Stimulated activated CD8-positive, alpha-beta memory T cell treated with anti-CD3 and anti-CD28 coated beads, Interleukin-12 subunit alpha, Interleukin-12 subunit beta, amount 100 ng/mL, for 24 hours (primary cell): ENCODE results near the gene RDX.
"Not testable (repeated sequence)": the region's sequence is repeated elsewhere in the genome, so short reads cannot be mapped to it uniquely, and the experiment has no call there.

Experiments
- DNase-seq: peaks from one replicate; pipeline ENCODE4 v3.0.0-alpha.2; 2020; ENCODE audit errors: extremely low read depth

The RDX gene

DNA sequence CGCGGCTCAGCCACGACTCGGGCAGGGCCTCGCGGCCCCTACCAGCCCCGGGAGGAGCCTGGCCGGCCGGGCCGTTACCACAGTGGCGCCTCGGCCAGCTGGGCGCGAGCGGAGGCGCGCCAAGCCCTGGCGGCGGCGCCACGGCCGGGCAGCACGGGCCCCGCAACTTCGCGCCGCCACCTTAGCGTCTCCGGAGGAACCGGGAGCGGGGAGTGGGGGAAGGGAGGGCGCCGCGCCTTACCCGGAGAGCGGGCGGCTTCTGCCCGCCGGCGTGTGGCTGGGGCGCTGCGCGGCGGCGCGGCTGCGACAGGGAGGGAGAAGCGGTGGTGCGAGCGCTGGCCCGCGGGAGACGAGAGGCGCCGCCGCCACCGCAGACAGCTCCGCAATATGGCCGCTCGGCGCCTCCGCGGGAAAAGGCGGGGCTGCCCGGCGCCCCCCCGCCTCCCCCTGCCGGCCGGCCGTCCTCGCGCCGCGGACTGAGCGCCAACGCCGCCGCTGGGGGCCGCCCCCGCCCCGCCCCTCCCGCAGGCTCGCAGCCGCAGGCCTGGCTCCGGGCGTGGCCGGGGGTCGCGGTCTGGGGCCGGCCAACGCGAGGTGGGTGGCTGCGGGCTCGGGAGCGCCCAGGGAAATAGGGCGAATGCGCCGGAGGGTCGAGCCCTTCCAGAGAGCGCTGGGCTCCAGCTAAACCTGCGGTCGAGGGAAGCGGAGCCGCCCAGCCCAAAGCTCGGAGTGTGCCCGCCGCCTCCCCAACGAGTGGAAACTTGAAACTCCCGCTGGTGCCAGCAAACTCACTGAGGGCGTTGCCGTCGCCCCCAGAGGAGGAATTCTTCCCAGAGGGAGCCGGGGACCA, at the start of gene RDX:
TSS of gene RDX (minus strand) at position 389 of the 850 bp plus-strand sequence. CDS start 16,922 bp downstream, outside the sequence.
- peak; percentile 26 for DNase-seq

DNA sequence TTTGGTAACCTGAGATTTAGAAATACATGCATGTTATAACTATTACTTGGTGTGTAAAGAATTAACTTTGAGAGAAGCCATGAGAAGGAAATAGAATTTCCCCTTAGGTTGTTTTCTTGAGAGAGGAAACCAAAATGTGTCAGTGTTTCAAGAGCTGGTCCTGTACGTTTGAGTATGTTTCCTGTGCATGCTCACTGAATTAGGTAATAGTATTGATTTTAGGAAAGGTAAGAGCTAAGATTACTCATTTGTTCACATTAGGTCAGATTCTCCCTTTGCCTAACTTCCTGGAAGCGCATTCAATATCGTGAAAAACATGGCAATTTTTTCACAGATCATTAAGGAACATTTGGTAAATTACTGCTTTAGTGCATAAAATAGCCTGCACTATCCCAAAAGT, 49.3 kb upstream of the RDX start:
- no peak for DNase-seq

DNA sequence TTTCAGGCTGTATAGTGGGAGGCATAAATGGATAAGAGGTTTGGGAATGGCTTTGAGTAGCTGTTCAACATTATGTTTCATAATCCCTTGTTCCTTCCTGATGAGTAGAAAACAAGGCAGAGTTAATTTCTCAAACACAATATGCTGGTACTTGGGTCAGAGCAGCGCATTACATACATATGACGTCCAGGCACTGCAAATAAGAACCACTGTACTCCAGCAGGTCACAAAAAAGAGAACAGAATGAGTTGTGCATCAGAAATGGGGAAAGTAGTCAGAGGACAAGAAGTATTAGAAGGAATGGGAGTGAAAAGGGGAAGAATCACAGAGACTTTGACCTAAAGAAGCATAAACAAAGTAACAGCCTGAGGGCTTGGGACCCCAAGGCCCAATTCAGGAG, 44.0 kb upstream of the RDX start:
- no peak for DNase-seq

DNA sequence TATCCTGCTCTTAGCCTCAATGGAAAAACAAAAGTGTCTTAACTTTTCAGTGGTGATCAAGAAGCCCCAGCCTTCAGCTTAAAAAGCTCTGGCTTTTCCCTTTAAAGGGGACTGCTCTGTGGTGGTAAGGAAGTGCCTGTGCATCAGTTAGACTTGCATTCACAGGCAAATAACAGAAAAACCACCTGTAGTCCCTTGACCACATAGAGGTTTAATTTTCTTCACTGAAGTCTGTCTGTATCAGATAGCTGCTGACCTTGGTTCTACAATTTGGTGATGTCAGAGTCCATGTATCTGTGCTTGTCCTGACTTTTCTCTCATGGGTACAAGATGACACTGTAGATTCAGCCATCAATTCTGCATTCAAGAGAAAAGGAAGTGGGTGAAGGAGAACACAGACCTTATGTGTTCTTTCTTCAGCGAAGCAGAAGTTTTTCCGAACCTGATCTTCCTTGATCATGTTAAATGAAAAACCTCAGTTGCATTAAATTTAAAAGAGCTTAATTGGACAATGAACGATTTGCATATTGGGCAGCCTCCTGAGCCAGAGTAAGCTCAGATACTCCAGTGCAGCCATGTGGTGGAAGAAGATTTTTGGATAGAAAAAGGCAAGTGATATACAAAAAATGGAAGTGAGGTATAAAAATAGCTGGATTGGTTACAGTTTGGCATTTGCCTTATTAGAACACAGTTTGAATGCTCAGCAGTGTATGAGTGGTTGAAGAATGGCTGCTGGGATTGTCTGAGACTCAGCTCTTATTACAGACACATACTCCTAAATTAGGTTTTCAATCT, 43.2 kb upstream of the RDX start:
- no peak for DNase-seq

DNA sequence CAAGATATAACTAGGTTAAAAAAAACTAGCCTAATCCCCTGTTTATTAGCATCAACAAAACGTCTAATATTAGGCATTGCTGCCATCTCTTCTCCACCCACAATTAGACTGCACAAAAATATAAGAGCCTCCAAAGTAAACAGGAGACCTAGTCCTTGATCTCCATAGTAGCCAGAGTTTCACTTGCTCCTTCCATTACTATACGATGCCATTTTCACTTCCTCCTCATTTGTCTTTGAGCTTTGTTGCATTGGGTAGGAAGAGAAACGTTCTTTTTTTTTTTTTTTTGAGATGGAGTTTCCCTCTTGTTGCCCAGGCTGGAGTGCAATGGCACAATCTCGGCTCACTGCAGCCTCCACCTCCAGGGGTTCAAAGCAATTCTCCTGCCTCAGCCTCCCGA, 42.3 kb upstream of the RDX start:
- DNase-seq, result no peak

DNA sequence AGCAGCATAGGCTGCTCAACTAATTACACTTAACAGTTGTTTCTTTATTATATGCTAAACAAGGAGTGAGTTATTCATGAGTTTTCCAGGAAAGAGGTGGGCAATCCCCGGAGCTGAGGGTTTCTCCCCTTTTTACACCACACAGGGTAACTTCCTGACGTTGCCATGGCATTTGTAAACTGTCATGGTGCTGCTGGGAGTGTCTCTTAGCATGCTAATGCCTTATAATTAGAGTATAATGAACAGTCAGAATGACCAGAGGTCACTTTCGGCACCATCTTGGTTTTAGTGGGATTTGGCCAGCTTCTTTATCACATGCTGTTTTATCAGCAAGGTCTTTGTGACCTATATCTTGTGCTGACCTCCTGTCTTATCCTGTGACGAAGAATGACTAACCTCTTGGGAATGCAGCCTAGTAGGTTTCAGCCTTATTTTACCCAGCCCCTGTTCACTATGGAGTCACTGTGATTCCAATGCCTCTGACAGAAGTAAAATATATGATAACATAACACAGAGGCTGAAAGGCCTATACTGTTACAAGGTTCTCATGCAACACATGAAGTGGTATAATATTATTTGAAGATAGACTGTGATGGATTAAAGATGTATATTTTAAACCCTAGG, 41.3 kb upstream of the RDX start:
- no peak for DNase-seq

DNA sequence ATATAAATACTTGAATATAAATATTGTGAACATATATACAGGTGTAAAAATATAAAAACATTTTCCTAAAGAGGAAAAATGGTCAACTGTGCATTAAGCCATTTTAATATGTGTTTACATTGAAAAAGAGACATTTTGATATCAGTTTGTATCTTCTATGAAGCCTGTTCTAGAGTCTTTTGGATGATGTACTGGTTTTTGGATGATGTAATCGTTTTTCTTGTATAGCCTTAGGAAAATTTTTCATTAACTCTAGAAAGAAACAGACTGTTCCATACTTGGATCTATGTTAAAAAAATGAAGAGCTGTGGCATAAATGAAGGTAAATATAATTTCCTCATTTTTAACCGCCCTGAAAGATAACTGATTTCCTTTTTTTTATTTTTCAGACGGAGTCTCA, 39.6 kb upstream of the RDX start:
- no peak for DNase-seq

DNA sequence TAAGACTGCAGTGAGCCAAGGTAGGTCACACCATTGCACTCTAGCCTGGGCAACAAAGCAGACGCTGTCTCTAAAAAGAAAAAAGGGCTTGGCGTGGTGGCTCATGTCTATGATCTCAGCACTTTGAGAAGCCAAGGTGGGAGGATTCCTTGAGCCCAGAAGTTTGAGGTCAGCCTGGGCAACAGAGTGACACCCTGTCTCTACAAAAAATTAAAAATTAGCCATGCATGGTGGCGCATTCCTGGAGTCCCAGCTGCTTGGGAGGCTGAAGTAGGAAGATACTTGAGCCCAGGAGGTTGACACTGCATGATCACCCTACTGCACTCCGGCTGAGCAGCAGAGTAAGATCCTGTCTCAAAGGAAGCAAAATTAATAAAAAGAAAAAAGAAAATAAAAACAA, 38.9 kb upstream of the RDX start:
- no peak for DNase-seq

DNA sequence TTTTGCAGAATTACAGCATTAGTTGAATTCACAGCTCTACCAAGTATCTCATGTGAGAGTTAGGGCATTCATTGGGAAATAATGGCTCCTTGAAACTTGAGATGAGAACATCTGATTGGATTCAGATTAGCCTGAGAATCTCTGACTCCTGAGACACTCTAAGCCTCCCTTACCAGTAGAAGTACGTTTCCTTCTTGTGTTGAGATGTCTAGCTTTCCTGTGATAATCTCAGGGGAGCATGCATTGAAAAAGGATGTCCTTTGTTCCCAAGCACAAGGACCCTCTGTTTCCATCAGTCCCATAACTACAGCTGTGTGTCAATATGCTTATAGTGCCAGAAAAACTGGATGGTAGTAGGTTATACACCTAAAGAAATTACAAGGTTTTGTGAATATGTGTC, 35.2 kb upstream of the RDX start:
- no peak for DNase-seq

DNA sequence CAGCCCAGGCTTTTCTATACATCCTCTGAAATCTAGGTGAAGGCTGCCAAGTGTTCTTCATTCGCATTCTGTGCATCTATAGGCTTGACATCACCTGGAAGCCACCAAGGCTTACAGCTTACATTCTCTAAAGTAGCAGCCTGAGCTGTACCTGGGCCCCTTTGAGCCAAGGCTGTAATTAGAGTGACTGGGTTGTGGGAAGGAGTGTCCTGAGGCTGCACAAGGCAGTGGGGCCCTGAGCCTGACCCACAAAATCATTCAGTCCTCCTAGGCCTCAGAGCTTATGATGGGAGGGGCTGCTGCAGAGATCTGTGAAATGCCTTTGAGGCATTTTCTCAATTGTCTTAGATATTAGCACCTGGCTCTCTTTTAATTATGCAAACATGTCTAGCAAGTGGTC, 33.0 kb upstream of the RDX start:
- DNase-seq, result no peak

DNA sequence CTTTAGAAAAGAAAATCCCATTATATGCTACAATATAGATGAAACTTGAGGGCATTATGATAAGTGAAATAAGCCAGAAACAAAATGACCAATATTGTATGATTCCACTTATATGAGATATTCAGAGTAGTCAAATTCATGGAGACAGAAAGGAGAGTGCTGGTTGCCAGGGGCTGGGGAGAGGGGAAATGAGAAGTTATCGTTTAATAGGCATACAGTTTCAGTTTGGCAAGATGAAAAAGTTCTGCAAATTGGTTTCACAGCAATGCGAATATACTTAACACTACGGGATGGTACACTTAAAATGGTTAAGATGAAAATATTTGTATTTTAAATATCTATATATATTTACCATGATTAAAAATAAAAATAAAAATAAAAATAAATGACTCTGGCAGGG, 31.1 kb upstream of the RDX start:
- DNase-seq, result no peak

DNA sequence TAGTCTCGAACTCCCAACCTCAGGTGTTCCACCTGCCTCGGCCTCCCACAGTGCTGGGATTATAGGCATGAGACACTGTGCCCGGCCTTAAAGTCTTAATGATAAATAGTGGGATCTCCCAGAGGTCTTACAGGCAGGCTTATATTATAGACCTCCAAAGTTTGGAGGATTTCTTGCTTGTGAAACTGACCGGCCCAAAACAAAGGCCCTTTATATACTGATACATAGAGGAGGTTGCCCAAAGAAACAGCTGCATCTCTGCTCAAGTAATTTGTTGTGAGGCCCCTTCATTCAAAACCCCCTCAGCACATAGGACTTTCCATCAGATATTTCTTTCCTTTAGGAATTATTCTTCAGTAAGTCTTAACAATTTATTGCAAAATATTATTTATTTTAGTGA, 27.4 kb upstream of the RDX start:
- DNase-seq, result no peak

DNA sequence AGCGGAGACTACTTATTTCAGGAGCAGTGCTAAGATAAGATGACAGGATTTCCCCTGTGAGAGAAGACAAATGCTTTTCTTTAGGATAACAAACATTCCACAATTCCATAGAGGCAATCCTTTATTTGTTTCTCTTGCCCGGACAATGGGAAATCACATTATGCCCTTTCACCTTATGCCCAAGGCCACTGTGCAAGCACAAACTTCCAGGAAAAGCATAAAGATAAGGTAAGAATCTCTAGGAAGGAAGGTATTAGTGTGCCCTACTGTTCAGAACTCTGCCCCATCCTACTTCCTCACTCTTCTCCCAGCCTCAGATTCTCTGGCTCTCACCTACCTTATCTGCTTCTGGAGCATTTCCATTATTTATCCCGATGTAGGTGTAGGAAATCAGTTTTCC, 23.1 kb upstream of the RDX start:
- DNase-seq, result no peak

DNA sequence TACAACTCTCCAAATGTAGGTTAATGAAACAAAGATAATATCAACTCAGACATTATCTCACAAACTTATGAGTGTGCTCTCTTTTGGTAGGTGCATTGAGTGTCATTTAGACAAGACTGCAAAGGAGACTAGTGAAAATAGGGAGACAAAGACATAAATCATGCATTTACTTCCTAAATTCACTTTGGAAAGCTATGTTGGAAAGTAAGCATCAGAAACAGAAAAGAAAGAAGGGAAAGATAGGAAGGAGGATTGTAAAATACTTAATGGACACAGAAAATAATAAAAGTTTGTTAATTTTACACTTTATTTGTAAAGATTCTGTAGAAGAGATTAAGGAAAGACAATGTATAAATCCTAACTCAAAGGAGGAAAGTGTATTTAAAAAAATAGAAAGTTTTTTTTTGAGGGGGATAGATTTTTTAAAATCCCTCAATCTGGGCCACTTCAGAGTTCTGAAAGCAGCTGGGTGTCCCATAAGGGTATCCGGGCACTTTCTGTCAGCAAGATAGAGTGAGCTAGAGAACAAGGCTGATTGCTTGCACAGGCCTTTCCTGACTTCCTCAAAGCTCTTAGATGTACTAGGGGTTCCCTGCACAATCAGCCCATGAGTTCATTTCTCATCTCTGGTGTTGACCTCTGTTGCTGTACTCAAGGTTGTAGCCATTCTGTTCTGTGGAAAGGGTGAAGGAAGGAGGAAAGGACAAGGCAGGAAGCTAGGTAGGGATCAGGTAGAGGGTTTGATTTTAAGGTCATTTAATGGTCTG, 22.4 kb upstream of the RDX start:
- no peak for DNase-seq

DNA sequence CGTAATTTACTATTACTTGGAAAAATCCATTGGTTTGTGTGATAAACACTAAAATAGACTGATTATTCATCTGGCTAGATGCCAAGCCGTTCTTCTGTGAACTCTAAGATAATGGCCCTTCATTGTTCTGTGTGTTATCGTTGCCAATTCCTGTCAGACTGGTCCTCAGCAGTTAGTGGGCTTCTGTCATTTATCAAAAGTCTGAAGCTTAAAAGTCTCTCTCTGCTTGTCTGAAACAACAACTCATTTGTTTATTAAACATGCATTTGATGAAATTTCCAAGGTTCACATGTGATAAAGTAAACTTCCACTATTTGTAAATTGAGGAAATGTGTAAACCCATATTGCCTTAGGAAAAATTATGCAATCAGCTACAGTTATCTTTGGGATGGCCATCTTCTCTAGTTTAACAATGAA, 21.1 kb upstream of the RDX start:
- DNase-seq, result no peak

DNA sequence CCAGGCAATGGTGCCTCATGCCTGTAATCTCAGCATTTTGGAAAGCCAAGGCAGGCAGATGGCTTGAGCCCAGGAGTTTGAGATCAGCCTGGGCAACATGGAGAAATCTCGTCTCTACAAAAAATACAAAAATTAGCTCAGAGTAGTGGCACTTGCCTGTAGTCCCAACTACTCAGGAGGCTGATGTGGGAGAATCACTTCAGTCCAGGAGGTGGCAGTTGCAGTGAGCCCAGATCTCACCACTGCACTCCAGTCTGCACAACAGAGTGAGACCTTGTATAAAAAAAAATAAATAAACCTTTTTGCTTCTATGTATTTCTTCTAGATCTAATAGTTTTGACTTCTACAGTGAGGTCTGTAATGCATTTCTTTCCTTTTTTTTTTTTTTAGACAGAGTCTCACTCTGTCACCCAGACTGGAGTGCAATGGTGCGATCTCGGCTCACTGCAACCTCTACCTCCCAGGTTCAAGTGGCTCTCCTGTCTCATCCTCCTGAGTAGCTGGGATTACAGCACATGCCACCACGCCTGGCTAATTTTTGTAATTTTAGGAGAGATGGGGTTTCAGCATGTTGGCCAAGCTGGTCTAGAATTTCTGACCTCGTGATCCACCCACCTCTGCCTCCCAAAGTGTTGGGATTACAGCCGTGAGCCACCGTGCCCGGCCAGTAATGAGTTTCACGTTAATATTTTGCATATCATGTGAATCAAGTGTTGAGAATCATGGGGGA, 18.1 kb upstream of the RDX start:
- no peak for DNase-seq

DNA sequence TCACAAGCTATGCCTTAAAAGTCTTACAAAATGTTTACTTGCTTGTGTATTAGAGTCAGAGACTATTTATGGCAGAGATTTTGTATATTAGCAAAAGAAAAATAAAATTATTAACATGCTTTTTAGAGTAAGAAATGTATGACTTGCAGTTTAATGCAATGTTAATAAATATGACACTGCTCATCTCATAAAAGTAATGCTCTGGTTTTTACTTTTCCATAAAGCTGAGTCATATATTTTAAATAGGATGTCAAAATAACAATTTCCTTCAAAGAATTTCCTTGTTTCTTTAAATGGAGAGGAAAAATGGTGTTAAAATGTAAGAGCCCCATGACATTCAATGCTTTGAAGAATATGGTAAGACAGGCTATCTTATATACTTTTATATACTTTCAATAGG, 16.3 kb upstream of the RDX start:
- DNase-seq, result no peak

DNA sequence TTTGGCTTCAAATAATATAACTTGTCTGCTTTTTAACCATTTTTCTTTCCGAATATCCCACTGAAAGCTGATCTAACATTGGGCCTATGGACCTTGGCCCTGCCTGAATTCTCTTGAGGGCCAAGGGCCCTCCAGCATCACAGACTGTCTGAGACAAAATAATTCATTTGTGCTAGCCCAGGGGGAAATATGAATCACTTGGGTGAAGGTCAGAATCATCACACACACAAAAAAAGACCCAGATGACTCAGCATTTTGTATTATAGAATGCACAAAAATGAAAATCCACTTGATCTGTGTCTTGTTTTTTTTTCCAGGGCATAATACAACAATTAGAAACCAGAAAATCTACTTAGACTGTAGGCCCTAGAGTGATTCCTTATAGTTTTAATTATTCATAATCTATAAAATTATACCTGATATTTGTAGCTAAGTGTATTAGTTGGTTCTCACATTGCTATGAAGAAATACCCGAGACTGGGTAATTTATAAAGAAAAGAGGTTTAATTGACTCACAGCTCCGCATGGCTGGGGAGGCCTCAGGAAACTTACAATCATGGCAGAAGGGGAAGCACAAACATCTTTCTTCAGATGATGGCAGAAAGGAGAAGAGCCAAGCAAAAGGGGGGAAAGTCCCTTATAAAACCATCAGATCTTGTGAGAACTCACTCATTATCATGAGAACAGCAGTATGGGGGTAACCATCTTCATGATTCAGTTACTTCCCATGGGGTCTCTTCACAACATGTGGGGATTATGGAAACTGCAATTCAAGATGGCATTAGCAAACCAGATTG, 15.6 kb upstream of the RDX start:
- DNase-seq, result no peak

DNA sequence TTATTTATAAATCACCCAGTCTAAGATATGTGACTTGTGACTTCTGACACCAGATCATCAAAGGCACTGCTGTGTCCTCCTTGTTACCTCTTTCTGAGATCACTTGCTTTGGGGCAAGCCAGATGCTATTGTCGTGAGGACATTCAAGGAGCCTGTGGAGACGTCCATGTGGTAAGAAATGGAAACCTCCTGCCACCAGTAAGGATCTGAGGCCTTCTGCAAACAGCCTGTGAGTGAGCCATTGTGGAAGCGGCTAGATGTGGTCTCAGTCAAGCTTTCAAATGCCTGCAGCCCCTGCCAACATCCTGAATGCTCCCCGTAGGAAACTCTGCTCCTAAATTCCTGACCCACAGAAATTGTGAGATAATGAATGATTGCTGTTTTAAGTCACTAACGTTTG, 11.7 kb upstream of the RDX start:
- DNase-seq, result no peak

DNA sequence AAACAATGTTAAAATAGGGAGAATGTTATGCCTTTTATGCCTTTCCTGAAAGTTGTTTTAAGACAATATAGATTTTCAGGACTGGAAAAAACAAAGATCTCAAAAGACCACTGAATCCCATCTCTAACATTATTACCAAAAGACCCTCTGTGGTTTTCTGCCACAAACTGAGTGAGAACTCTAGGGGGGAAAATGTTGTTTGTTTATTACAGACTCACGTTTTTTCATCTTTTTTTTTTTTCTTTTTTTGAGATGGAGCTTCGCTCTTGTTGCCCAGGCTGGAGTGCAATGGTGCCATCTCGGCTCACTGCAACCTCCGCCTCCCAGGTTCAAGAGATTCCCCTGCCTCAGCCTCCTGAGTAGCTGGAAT, 9.6 kb upstream of the RDX start:
- DNase-seq, result not testable (repeated sequence)
